B cell (primary cell): Measurements from ENCODE around the gene ITGB1BP2. TPM values are rescaled to one million over a fixed set of nuclear protein-coding genes. Genes with fewer than 3 reads are reported as not detected.
"Not testable (repeated sequence)": the region's sequence is repeated elsewhere in the genome, so short reads cannot be mapped to it uniquely, and the experiment has no call there.

ENCODE experiments used
- ATAC-seq: fragments of 200-7000 bp; cut with Tn5 transposase; one replicate; pipeline ENCODE4 v1.10.0; 2021; ENCODE audit warnings: low read depth, mild to moderate bottlenecking, moderate number of reproducible peaks, moderate library complexity
- CTCF ChIA-PET: fragments of 350-600 bp; sonication (Branson Sonifier 250); formaldehyde crosslinking; loops from one replicate; lab custom pipeline; 2021; ENCODE audit warnings: antibody characterized with exemption, inconsistent platforms; lab: Charles Lee
- POLR2A ChIA-PET: fragments of 350-600 bp; sonication (Branson Sonifier 250); formaldehyde crosslinking; loops from one replicate; lab custom pipeline; 2021; ENCODE audit warnings: antibody characterized with exemption; lab: Charles Lee
- DNase-seq: peaks from one replicate; pipeline ENCODE4 v3.0.0; 2013
- H2AFZ ChIP-seq: 2 replicates; pipeline ENCODE4 v1.6.1; 2012; ENCODE audit warnings: mild to moderate bottlenecking, low read depth, low read length; ENCODE audit not compliant: insufficient read depth, poor library complexity, severe bottlenecking
- H3K27ac ChIP-seq, 2 donors: 1 replicate in 1 of 2; 2 replicates in 1 of 2; pipeline ENCODE4 v1.5.1; 2012 to 2013; ENCODE audit warnings: low read length in 2 of 2, mild to moderate bottlenecking in 2 of 2, moderate library complexity in 1 of 2
- H3K27me3 ChIP-seq, 4 experiments: fragments of 200-600 bp in 1 of 4; sonication (generic) in 1 of 4; replicated peaks in 1 of 4; 1 replicate in 2 of 4; 2 replicates in 2 of 4; pipeline versions ENCODE4 v1.6.1 to v1.7.0; 2013 to 2016; ENCODE audit warnings: low read length in 3 of 4, mild to moderate bottlenecking in 2 of 4, mixed read lengths in 1 of 4, moderate library complexity in 1 of 4; ENCODE audit not compliant: insufficient read depth in 4 of 4, control insufficient read depth in 3 of 4; ENCODE audit errors: control extremely low read depth in 1 of 4
- H3K36me3 ChIP-seq, 2 experiments: replicated peaks in 1 of 2; 1 replicate in 1 of 2; 2 replicates in 1 of 2; pipeline versions ENCODE4 v1.6.1 to v1.7.1; 2013; ENCODE audit warnings: low read length in 1 of 2; ENCODE audit not compliant: insufficient read depth in 2 of 2, control insufficient read depth in 1 of 2; ENCODE audit errors: control extremely low read depth in 1 of 2, extremely low read depth in 1 of 2
- H3K4me1 ChIP-seq, 2 donors: fragments of 200-600 bp in 1 of 2; sonication (generic) in 1 of 2; 1 replicate in 1 of 2; 2 replicates in 1 of 2; pipeline versions ENCODE4 v1.5.1 to v1.6.1; 2013 to 2017; ENCODE audit warnings: low read length in 2 of 2; ENCODE audit not compliant: control insufficient read depth in 2 of 2, insufficient read depth in 2 of 2
- H3K4me2 ChIP-seq: replicated peaks from 2 replicates; pipeline ENCODE3; 2012; ENCODE audit warnings: mild to moderate bottlenecking, low read depth, low read length; ENCODE audit not compliant: poor library complexity, severe bottlenecking
- H3K4me3 ChIP-seq, 5 experiments: fragments of 200-600 bp in 1 of 5; sonication (generic) in 1 of 5; 1 replicate in 3 of 5; 2 replicates in 2 of 5; pipeline versions ENCODE4 v1.5.1 to v1.7.0; 2011 to 2016; ENCODE audit warnings: low read length in 4 of 5, mild to moderate bottlenecking in 4 of 5, low read depth in 2 of 5, control low read depth in 1 of 5, moderate library complexity in 1 of 5; ENCODE audit not compliant: insufficient read depth in 1 of 5; ENCODE audit errors: control extremely low read depth in 1 of 5, extremely low read depth in 1 of 5
- H3K79me2 ChIP-seq: fragments of 200-600 bp; sonication (generic); one replicate; pipeline ENCODE4 v1.6.0; 2016; ENCODE audit warnings: low read length; ENCODE audit not compliant: control insufficient read depth, insufficient read depth
- H3K9ac ChIP-seq: fragments of 200-600 bp; sonication (generic); 2 replicates; pipeline ENCODE4 v1.6.1; 2017; ENCODE audit warnings: mild to moderate bottlenecking, low read length, moderate library complexity
- H3K9me3 ChIP-seq, 3 donors: one replicate each; pipeline versions ENCODE4 v1.6.1 to v1.7.1; 2013; ENCODE audit warnings: low read length in 2 of 3; ENCODE audit not compliant: control insufficient read depth in 2 of 3, insufficient read depth in 1 of 3; ENCODE audit errors: control extremely low read depth in 1 of 3
- H4K20me1 ChIP-seq: 2 replicates; pipeline ENCODE4 v1.6.0; 2012; ENCODE audit warnings: mild to moderate bottlenecking, low read length; ENCODE audit not compliant: insufficient read depth, control insufficient read depth, poor library complexity, severe bottlenecking
- H3K27ac Mint-ChIP-seq: one replicate; pipeline ENCODE4 v1.8.0; 2021; ENCODE audit warnings: mixed read lengths
- H3K27me3 Mint-ChIP-seq: one replicate; pipeline ENCODE4 v1.8.0; 2021; ENCODE audit warnings: mixed read lengths
- H3K4me1 Mint-ChIP-seq: one replicate; pipeline ENCODE4 v1.8.0; 2021; ENCODE audit warnings: mixed read lengths
- H3K4me3 Mint-ChIP-seq: one replicate; pipeline ENCODE4 v1.8.0; 2021; ENCODE audit warnings: mixed read lengths
- H3K9me3 Mint-ChIP-seq: one replicate; pipeline ENCODE4 v1.8.0; 2022; ENCODE audit warnings: mixed read lengths; ENCODE audit not compliant: insufficient read depth
- EZH2 ChIP-seq: IDR thresholded peaks from 2 replicates; pipeline ENCODE4 v1.6.1; 2012; ENCODE audit warnings: borderline replicate concordance, low read depth, mild to moderate bottlenecking, moderate library complexity, low read length; ENCODE audit not compliant: insufficient read depth, poor library complexity, severe bottlenecking
- WGBS: methylation state at CpG from one replicate; pipeline ENCODE4 v1.1.5; 2013; ENCODE audit warnings: missing lambda C conversion rate; ENCODE audit not compliant: insufficient coverage; 5-methylcytosine and 5-hydroxymethylcytosine counted together
- intact Hi-C: fragments of 100-400 bp; cut with micrococcal nuclease; formaldehyde crosslinking; loops from one replicate; pipeline ENCODE4 v1.10.0; 2022
- polyA plus RNA-seq: library from polyadenylated mRNA; depleted of rRNA; stranded (reverse); fragments of >200 nt; gene quantifications from 2 replicates; pipeline ENCODE4 v1.2.3, GENCODE V29; 2012
- total RNA-seq, 2 donors: library from RNA; stranded (reverse); fragments of 120-200 nt in 1 of 2; gene quantifications; 1 replicate in 1 of 2; 2 replicates in 1 of 2; pipeline versions ENCODE4 v1.2.3 to v1.2.4, GENCODE V29; 2013 to 2022
- TF ChIP-seq, protein P1 (sequence below): fragments of 200-600 bp; IDR thresholded peaks from one replicate; pipeline ENCODE4 v1.8.0; 2022; ENCODE audit warnings: antibody characterized with exemption, mild to moderate bottlenecking

Gene ITGB1BP2
- total and polyA plus RNA-seq, 2 donors (not counting 1 experiment from before 2014, with no cell fraction given), result 2.2 to 3.7 TPM

DNA sequence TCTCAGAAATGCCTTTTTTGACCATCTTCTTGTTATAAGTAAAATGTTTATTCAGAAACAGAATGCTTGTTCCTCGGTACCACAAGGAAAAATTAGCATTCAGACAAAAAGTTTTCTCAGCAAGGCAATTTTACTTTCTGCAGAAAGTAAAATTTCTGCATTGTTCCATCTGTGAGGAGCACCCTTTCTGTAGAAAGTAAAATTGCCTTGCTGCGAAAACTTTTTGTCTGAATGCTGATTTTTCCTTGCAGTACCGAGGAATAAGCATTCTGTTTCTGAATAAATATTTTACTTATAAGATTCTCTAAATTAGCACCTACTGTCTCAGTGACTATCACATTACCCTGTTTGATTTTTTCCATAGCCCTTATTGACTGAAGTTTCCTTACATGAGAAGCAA, 24.8 kb downstream of the ITGB1BP2 start:
- H2AFZ ChIP-seq, result no peak overlapping the region
- H3K27me3 ChIP-seq, result no peaks in the 10 kb centered on the region
- no peak overlapping the region for H3K27ac ChIP-seq
- no peaks in the 10 kb centered on the region for H3K4me1 Mint-ChIP-seq
- no peaks in the 10 kb centered on the region for H3K36me3 ChIP-seq
- H3K4me2 ChIP-seq, result no peak overlapping the region
- no peaks in the 10 kb centered on the region for H3K79me2 ChIP-seq
- H3K27me3 Mint-ChIP-seq, result no peaks in the 10 kb centered on the region
- no peak overlapping the region for H3K9ac ChIP-seq
- no peaks in the 10 kb centered on the region for H3K9me3 Mint-ChIP-seq
- H3K4me1 ChIP-seq, result no peaks in the 10 kb centered on the region
- no peak for TF ChIP-seq EZH2
- TF ChIP-seq, protein P1, sequence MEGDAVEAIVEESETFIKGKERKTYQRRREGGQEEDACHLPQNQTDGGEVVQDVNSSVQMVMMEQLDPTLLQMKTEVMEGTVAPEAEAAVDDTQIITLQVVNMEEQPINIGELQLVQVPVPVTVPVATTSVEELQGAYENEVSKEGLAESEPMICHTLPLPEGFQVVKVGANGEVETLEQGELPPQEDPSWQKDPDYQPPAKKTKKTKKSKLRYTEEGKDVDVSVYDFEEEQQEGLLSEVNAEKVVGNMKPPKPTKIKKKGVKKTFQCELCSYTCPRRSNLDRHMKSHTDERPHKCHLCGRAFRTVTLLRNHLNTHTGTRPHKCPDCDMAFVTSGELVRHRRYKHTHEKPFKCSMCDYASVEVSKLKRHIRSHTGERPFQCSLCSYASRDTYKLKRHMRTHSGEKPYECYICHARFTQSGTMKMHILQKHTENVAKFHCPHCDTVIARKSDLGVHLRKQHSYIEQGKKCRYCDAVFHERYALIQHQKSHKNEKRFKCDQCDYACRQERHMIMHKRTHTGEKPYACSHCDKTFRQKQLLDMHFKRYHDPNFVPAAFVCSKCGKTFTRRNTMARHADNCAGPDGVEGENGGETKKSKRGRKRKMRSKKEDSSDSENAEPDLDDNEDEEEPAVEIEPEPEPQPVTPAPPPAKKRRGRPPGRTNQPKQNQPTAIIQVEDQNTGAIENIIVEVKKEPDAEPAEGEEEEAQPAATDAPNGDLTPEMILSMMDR, result no peak
- WGBS, result no CpG with 5 or more reads among the region's 3 CpGs
- no peak overlapping the region for H3K4me3 Mint-ChIP-seq
- DNase-seq, result no peak
- CTCF ChIA-PET, result no interaction called here
- ATAC-seq, result no peak
- POLR2A ChIA-PET, result no interaction called here
- intact Hi-C loops, result no loop called here
- H3K27ac Mint-ChIP-seq, result no peak overlapping the region
- H4K20me1 ChIP-seq, result no peaks in the 10 kb centered on the region
- no peak overlapping the region for H3K4me3 ChIP-seq
- peaks cover 0 to 12% (median 2%) of the 10 kb centered on the region in 3 donors for H3K9me3 ChIP-seq

DNA sequence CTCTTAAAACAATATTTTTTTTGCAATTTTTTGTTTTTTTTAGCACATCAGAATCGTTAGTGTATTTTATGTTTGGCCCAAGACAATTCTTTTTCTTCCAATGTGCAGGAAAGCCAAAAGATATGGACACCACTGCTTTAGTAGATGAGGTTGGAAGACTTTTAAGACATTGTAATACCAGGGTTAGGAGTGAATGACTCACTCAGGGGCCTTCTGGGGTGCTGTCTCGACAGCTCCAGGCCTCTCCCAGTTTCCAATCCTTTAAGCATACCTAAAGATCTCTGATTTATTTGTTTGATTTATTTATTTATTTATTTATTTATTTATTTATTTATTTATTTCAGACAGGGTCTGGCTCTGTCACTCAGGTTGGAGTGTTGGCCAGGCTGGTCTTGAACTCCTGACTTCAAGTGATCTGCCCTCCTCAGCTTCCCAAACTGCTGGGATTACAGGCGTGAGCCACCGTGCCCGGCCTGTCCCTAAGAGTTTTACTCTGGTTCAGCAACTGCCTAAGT, 47.7 kb downstream of the ITGB1BP2 start:
- H2AFZ ChIP-seq, H3K27ac ChIP-seq, H3K9me3 ChIP-seq, H3K4me1 Mint-ChIP-seq, H3K27me3 ChIP-seq, H3K79me2 ChIP-seq, H3K9me3 Mint-ChIP-seq, H3K4me1 ChIP-seq, ATAC-seq, H3K27ac Mint-ChIP-seq, H3K36me3 ChIP-seq, DNase-seq, H3K9ac ChIP-seq, intact Hi-C loops, H4K20me1 ChIP-seq, H3K4me3 Mint-ChIP-seq, CTCF ChIA-PET, H3K4me3 ChIP-seq, POLR2A ChIA-PET, H3K27me3 Mint-ChIP-seq, H3K4me2 ChIP-seq: not testable (repeated sequence)
- no CpG with 5 or more reads among the region's 5 CpGs for WGBS

- H3K27ac Mint-ChIP-seq, H3K4me2 ChIP-seq, H2AFZ ChIP-seq, H3K79me2 ChIP-seq, H3K27ac ChIP-seq, H3K36me3 ChIP-seq, ATAC-seq, intact Hi-C loops, H3K4me3 ChIP-seq, H3K9me3 Mint-ChIP-seq, H3K4me1 Mint-ChIP-seq, H4K20me1 ChIP-seq, CTCF ChIA-PET, H3K27me3 ChIP-seq, H3K27me3 Mint-ChIP-seq, DNase-seq, H3K9ac ChIP-seq, H3K9me3 ChIP-seq, H3K4me1 ChIP-seq, H3K4me3 Mint-ChIP-seq, POLR2A ChIA-PET: not testable (repeated sequence)
- WGBS, result no CpG with 5 or more reads among the region's 6 CpGs
Measured at GRCh38 chrX:71349867-71350266, 48.3 kb downstream of the ITGB1BP2 start.
